ENCODE results near the gene SLC6A18.
"Not testable (repeated sequence)": the region's sequence is repeated elsewhere in the genome, so short reads cannot be mapped to it uniquely, and the experiment has no call there.

SLC6A18 gene

GRCh38 chr5:1282131-1282992 is 57.2 kb downstream of the SLC6A18 start:
- no peak for DNase-seq (ENCODE audit: low read depth)
- no peak for TF ChIP-seq CTCF (conservative IDR thresholded peaks at IDR 0.05; ENCODE audit: low read depth, low read length)
- no peak overlapping the region for H3K4me3 ChIP-seq (ENCODE audit: low read length)

GRCh38 chr5:1282993-1283728 is 58.0 kb downstream of the SLC6A18 start:
- not testable (repeated sequence) for DNase-seq (ENCODE audit: low read depth); H3K4me3 ChIP-seq (ENCODE audit: low read length)

GRCh38 chr5:1283729-1284041 is 58.5 kb downstream of the SLC6A18 start:
- DNase-seq (ENCODE audit: low read depth); H3K4me3 ChIP-seq (ENCODE audit: low read length): not testable (repeated sequence)

- not testable (repeated sequence) for H3K4me3 ChIP-seq (ENCODE audit: low read length); DNase-seq (ENCODE audit: low read depth)
Measured at GRCh38 chr5:1284336-1284970, 59.3 kb downstream of the SLC6A18 start.

- no peak for TF ChIP-seq CTCF (conservative IDR thresholded peaks at IDR 0.05; ENCODE audit: low read depth, low read length)
- no peak for DNase-seq (ENCODE audit: low read depth)
- H3K4me3 ChIP-seq (ENCODE audit: low read length) = no peak overlapping the region
Measured at GRCh38 chr5:1285141-1285540, 60.0 kb downstream of the SLC6A18 start.

GRCh38 chr5:1285883-1286291 is 60.7 kb downstream of the SLC6A18 start:
- DNase-seq (ENCODE audit: low read depth) = no peak
- no peak for TF ChIP-seq CTCF (conservative IDR thresholded peaks at IDR 0.05; ENCODE audit: low read depth, low read length)
- H3K4me3 ChIP-seq (ENCODE audit: low read length) = no peak overlapping the region

- H3K4me3 ChIP-seq (ENCODE audit: low read length) = no peak overlapping the region
- no peak for DNase-seq (ENCODE audit: low read depth)
- no peak for TF ChIP-seq CTCF (conservative IDR thresholded peaks at IDR 0.05; ENCODE audit: low read depth, low read length)
Measured at GRCh38 chr5:1288439-1289335, 63.5 kb downstream of the SLC6A18 start.

GRCh38 chr5:1289559-1289958 is 64.4 kb downstream of the SLC6A18 start:
- not testable (repeated sequence) for DNase-seq (ENCODE audit: low read depth); H3K4me3 ChIP-seq (ENCODE audit: low read length)

- not testable (repeated sequence) for H3K4me3 ChIP-seq (ENCODE audit: low read length); DNase-seq (ENCODE audit: low read depth)
Measured at GRCh38 chr5:1290956-1291355, 65.8 kb downstream of the SLC6A18 start.
